Stimulated activated CD8-positive, alpha-beta memory T cell treated with anti-CD3 and anti-CD28 coated beads, Interleukin-4, amount 100 ng/mL, for 4 hours (primary cell): ENCODE results near the gene SERGEF.
"Not testable (repeated sequence)": the region's sequence is repeated elsewhere in the genome, so short reads cannot be mapped to it uniquely, and the experiment has no call there.

ENCODE experiments used
- DNase-seq, 2 donors: peaks; one replicate each; pipeline ENCODE4 v3.0.0-alpha.2; 2020; ENCODE audit warnings: low read depth in 2 of 2, low spot score in 1 of 2

SERGEF gene

DNA sequence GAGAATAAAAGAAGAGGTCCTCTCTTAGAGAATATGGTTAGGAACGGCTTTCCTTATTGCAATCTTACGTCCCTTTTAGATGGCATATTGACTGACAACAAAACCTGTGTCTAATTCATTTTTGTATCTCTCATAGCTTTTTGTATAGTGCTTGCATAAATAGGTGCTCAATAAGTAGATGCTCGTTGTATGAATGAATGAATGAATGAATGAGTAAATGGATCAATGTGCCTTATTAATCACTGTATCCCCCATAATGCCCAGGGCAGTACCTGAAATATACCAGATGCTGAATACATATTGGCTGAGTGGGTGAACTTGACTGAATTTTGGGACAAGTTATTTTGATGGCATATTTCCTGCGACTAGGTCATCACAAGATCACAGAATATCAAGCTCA, 97.9 kb downstream of the SERGEF start:
- no peak for DNase-seq

DNA sequence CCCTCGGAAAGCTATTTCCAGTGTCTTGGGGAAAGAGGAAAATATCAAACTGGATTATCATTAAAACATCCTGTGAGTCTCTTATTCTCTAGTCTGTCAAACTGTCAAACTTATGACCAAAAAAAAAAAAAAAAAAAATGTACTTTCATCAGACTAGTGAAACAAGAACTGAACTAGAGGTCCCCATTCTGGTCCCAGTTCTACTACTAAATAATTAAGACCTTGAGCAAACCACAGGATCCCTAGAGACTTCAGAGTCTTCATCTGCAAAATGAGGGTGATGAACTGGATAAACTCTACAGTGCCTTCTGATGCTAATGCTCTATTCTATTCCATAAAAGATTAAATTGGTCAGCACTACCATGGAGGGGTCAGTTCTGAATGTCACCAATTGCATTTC, 105.8 kb downstream of the SERGEF start:
- no peak for DNase-seq

DNA sequence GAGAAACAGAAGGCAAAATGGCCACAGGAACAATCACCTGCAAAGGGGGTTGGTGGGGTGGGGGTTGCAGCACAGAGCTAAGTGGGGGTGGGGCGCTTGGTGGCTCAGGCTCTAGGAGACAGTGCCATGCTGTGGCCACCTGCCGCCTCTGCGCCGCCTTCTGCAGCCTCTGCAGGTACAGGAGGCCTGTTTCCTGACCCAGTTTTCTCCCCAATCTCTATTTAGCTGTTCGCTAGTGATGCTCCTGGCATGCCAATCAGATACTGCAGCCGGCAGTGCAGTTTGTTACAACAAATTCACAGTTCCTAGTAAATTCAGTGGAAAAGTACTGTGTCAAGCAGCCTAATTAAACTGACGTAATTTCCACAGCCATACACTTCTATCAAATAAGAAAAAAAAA, 106.4 kb downstream of the SERGEF start:
- DNase-seq: no peak

DNA sequence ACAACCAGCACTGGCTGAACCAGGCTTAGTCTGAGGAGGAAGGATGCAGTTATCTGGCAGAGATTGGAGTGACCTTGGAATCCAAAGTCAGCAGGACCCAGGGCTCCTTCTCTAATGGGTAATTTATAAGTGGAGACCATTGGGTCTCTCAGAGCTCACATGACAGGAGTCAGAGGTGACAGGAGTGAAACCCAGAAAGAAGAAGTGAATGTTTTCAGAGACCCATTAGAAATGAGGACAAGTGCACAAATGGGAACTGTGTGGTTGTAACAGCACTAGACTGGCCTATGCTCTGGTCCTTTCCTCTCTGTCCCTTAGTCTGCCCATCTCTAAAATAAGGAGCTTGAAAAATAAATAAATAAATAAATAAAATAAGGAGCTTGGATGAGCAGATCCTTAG, 107.4 kb downstream of the SERGEF start:
- no peak for DNase-seq

DNA sequence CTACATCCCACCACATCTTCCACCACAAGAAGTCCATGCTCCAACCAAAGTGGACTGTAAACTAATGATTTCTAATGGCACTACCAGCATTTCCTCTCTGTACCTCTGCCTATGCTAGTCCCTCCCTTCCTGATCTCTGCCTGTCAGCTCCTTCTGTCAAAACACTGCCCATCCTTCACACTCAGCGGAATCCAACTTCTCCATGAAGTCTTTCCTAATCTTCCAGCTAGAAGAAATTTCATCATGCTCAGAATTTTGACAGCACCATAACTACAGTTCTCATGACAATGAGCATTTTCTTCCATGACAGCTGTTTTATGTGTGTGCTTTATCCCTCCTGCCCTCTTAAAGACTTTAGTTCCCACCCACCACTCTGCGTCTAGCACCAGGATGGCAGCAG, 111.4 kb downstream of the SERGEF start:
- no peak for DNase-seq

DNA sequence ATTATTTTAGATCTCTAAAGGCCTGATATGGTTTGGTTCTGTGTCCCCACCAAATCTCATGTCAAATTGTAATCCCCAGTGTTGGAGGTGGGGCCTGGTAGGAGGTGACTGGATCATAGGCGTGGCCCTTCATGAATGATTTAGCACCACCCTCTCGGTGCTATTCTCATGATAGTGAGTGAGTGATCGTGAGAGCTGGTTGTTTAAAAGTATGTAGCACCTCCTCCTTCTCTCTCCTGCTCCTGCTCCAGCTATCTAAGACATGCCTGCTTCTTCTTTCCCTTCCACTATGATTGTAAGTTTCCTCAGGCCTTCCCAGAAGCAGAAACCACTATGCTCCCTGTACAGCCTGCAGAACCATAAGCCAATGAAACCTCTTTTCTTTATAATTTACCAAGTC, 114.1 kb downstream of the SERGEF start:
- no peak for DNase-seq

DNA sequence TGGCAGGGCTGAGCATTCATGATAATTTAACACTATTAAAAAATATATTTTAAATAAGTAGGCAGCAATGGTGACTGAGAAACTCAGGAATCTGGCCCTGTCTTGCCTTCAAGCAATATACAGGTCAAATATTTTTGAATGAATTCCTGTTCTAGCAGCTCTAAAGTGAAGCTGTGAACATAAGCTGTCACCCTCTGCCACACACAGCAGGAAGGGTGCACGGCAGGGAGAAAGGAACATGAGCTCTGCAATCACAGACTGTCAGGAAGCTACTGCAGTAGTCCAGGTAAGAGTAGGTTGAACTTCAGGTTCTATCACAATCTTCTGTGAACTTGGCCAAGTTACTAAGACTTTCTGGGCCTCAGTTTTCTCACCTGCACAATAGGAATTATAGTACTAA, 114.8 kb downstream of the SERGEF start:
- no peak for DNase-seq

DNA sequence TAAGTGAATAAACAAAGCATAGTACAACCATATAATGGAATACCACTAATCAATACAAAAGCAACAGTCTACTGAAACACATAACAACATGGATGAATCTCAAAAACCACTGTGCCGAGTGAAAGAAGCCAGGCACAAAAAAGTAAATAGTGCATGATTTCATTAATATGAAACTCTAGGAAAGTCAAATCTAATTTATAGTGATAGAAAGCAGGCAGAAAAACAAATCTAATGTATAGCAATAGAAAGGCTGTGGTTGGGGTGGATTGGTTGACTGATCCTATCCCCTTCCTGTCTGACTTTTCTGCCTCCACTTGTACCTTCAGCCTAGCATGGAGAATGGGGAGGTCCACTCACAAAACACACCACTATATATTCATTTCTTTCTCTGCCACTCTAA, 115.4 kb downstream of the SERGEF start:
- no peak for DNase-seq

DNA sequence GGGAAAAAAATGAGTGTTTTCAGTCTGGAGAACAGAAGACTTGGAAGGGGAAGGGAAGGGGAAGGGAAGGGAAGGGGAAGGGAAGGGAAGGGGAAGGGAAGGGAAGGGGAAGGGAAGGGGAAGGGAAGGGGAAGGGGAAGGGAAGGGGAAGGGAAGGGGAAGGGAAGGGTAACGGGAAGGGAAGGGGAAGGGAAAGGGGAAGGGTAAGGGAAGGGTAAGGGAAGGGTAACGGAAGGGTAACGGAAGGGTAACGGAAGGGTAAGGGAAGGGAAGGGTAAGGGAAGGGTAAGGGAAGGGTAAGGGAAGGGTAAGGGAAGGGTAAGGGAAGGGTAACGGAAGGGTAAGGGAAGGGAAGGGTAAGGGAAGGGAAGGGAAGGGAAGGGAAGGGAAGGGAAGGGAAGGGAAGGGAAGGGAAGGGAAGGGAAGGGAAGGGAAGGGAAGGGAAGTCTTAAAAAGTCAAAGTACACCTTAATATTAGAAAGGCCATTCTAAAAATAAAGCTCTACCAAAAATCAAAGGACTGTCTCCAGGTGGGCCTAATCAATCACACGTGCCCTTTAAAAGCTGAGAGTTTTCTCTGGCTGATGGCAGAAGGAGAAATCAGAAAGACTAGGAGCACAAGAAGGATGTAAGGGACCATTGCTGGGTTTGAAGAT, 116.2 kb downstream of the SERGEF start:
- not testable (repeated sequence) for DNase-seq

DNA sequence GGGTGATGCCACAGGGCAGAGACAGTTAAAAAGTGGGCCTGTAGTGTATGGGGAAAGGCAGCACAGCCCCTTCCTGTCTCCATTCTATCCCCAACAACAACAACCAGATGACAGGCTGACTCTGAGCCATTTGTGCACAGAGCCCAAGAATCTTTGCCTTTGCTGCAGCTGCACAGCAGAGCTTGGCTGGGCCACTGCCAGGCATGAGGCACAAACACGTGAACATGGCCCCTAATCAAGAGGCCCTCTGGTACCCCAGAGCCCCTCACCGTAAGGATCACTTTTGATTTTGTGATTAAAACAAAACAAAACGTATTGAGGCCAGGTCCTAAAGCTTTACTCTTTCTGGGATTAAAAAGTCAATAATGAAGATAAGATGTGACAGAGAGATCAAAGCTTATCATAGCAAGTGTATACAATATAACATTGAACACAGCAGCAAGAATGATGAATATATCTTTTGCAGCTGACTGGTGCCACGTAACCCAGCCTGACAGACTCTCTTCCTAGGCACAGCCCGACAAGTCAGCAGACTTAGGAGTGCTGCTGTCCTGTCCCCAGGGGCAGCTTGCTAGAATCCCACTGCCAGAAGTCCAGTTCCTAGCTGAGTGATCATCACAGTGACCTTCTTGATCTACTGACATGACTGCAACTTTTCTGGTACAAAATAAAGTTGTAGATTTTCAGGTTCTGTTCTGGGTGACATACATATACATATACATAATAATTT, 117.8 kb downstream of the SERGEF start:
- no peak for DNase-seq

DNA sequence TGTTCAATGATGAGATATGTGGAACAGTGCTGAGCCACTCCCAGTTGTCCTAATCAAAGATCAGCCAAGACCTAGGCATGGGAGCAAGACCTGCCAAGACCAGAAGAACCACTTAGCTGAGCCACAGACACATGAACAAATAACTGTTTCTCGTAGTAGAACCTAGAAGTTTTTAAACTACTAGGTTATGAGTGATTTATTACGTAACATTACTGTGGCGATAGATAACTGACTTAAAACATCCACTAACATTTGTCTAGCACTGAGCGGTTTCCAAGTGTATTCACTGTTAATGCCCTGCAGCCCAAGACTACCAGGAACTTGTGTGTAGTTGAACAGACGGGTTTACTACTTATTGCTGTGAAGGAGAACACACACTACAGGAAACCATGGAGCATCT, 120.4 kb downstream of the SERGEF start:
- DNase-seq: no peak

DNA sequence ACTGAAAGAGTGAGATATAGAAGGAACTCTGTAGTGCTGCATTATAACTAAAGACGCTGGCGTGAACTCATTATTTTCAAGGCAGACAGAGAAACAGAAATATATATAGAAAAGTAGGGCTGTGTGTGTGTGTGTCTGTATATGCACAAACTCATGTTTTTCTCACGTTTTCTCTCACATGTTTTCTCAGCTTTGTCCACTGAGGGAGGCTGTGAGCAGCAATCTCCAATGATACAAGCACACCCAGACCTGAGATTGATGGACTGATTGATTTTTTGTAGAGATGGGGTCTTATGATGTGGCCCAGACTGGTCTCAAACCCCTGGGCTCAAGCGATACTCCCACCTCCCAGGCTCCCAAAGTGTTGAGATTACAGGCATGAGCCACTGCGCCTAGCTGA, 122.5 kb downstream of the SERGEF start:
- no peak for DNase-seq

DNA sequence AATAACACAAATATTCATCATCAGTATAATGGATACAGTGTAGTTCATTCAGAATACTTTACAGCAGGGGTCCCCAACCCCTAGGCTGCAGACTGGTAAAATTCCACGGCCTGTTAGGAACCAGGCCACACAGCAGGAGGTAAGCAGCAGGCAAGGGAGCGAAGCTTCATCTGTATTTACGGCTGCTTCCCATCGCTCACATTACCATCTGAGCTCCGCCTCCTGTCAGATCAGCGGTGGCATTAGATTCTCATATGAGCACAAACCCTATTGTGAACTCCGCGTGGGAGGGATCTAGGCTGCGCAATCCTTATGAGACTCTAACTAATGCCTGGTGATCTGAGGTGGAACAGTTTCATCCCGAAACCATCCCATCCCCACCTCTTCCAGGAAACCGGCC, 125.1 kb downstream of the SERGEF start:
- no peak for DNase-seq

DNA sequence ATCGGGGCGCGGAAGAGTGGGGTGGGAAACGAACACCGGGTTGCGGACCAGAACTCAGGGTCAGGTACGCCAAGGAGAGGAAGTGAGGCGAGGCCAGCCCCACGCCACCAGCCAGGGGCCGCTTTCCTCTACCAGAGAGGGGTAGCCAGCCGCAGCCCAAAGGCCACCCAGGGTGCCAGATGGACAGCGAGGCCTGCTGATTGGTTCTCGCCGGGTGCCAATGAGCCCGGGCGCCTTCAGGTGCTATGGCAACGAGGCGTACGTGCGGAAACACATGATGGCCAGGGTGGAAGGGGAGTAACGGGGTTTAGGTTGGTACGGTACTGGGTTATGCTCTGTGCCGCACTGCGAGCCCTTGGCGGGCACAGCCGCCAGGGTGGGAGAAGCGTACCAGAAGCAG, 128.9 kb downstream of the SERGEF start:
- DNase-seq: no peak

DNA sequence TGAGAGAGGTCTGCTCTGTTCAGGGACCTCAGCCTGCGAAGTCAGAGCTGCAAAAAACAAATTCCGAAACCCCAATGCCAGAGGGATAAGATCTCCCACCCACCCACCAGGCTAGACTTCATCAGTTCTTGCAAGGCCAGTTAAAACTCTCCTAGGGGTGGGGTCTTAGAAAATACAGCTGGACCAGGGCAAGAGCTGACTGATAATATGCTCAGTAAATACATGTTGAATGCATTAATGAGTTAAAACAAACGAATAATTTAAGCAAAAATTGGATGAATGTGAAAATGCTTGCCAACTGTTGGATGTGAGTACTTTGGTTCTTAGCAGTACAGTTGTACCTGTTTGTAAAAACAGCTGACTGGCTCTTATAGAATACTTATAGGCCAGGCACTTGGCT, 129.8 kb downstream of the SERGEF start:
- no peak for DNase-seq

DNA sequence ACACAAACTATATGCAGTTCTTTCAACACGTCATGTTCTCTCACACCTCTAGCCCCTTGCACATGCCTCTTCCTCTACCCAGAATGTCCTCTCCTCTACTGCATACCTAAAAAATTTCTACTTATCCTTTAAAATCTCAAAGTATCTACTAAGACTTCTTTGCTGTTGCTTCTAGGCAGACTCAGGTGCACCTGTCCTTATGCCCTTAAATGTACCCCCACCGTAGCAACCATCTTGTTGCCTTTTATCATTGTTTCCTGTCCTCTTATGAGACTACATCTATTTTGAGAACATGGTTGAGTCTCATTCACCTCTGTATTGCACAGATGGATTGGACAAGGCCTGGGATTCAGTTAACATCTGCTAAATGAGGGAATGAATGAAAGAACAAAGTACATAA, 134.1 kb downstream of the SERGEF start:
- DNase-seq: no peak

DNA sequence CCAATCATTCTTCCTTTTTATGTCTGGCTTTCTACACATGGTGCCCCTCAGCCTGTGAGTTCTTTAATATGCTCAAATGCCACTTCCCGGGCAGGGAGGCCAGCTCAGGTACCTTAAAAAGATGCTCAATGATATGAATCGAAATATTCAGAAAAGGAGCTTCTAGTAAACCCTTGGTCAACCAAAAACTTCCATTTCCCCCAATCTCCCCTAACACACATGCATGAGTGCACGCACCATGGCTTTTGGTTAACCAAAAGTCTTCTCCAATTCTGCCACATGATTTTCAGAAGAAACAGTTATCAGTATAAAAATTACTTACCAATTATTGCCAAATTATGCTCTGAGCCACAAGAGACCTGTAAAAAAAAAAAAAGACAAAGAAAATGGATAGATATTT, 135.0 kb downstream of the SERGEF start:
- no peak for DNase-seq

DNA sequence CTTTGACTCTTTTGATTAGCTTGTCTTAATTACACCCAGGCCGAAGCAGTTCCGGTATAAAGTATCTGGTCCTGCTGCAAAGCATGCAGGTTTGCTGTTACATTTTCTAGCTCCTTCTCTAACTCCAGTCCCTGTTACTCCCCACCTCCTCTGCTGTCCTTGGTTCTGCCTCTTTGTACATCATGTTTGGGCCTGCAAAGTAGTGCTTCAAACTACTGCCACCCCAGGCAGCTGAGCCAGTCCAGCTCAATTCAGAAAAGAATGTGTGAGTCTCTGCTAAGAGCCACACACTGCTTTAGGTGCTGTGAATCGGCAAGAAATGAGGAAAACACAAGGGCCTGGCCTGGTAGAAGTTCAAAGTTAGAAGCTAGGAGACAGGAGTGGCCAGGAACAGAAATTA, 136.0 kb downstream of the SERGEF start:
- no peak for DNase-seq

DNA sequence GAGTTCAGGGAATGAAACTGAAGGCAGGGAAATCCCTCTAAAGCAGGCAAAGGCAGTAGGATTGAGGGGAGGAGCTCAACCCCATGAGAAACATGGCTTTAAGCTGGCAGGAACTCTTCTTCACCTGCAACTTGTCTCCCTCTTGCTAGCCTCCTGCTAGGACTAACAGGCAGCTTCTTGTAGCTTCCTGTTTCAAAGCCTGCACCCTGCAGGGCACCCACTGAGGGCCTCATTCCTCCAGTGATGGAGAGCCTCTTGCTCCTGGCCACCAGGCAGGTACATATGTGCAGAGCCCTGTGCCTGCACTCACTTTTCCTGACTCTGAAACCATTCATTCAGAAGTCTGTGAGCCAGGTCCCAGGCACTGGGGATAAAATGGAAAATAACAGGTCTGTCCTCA, 137.0 kb downstream of the SERGEF start:
- DNase-seq: no peak

DNA sequence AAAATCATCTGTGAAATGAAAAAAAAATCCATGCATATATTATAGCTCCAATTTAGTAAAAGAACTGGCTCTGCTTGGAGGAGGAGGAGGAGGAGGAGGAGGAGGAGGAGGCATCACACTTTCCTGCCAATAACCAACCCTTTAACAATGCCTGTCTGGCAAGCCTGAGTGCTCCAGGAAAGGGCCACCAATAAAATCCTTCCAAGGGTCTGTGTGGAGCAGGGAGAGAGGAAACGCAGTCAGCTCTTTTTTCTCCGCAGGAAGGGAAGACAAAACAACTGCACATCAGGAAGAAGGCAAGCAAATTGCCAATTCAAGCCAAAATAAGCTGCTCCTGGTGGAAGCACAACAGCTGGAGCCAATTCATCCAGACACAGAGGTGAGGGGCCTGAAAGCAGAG, 139.3 kb downstream of the SERGEF start:
- no peak for DNase-seq

DNA sequence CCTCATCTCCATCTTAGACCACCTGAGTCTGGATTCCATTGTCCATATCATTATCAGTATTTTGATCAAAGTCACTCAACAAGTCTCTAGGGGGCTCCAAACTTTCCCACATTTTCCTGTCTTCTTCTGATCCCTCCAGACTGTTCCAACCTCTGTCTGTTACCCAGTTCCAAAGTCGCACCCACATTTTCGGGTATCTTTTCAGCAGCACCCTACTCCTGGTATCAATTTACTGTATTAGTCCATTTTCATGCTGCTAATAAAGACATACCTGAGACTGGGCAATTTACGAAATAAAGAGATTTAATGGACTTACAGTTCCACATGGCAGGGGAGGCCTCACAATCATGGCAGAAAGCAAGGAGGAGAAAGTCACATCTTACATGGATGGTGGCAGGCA, 144.4 kb downstream of the SERGEF start:
- DNase-seq: not testable (repeated sequence)

DNA sequence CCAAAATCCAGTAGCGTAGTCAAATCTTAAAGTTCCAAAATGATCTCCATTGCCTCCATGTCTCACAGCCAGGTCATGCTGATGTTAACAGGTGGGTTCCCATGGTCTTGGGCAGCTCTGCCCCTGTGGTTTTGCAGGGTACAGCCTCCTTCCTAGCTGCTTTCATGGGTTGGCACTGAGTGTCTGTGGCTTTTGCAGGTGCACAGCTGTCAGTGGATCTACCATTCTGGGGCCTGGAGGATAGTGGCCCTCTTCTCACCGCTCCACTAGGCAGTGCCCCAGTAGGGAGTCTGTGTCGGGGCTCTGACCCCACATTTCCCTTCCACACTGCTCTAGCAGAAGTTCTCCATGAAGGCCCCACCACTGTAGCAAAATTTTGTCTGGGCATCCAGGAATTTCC, 145.5 kb downstream of the SERGEF start:
- no peak for DNase-seq

DNA sequence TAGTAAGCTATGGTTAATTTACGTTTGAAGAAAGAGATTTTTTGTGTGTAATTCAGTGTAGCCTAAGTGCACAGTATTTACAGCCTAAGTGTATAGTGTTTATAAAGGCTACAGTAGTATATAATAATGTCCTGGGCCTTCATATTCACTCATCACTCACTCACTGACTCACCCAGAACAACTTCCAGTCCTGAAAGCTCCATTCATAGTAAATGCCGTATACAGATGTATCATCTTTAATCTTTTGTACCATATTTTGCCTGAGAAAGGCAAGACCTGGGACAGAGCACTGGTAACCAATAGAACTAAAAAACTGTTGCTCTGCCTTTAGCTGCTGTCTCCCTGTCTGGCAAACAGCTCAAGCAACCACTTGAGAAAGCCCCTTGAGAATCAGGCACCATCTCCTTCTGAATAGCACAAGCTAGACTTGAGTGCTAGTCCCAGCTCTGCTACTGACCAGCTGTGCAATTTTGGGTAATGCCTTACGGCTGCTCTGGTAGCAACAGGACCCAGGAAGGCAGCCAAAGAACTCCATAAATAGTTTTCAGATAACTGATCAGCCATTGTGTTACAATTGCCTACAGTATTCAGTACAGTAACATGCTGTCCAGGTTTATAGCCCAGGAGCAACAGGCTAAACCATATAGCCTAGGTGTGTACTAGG, 146.9 kb downstream of the SERGEF start:
- no peak for DNase-seq
